H9 (cell line): ENCODE measurements around the gene XPR1. TPM values are rescaled to one million over a fixed set of nuclear protein-coding genes. Genes with fewer than 3 reads are reported as not detected.

Experiments used
- DNase-seq: peaks from one replicate; pipeline ENCODE4 v3.0.0-alpha.2; 2017
- H2AFZ ChIP-seq: one replicate; pipeline ENCODE4 v1.6.1; 2013; ENCODE audit warnings: mild to moderate bottlenecking, low read length, control low read depth, moderate library complexity
- H2AK5ac ChIP-seq: 2 replicates; pipeline ENCODE4 v1.6.1; 2013; ENCODE audit warnings: low read length, control low read depth, mixed read lengths; ENCODE audit not compliant: insufficient read length
- H2BK120ac ChIP-seq: one replicate; pipeline ENCODE4 v1.6.1; 2013; ENCODE audit warnings: low read depth, mild to moderate bottlenecking, low read length, control low read depth, inconsistent platforms; ENCODE audit not compliant: poor library complexity, severe bottlenecking
- H2BK12ac ChIP-seq: 2 replicates; pipeline ENCODE4 v1.6.1; 2013; ENCODE audit warnings: low read length, control low read depth, mixed read lengths, low read depth; ENCODE audit not compliant: insufficient read length
- H2BK15ac ChIP-seq: 2 replicates; pipeline ENCODE4 v1.6.1; 2013; ENCODE audit warnings: low read depth, low read length, control low read depth
- H2BK20ac ChIP-seq: one replicate; pipeline ENCODE4 v1.6.1; 2013; ENCODE audit warnings: low read depth, mild to moderate bottlenecking, low read length, control low read depth, inconsistent platforms; ENCODE audit not compliant: poor library complexity, severe bottlenecking
- H2BK5ac ChIP-seq: 2 replicates; pipeline ENCODE4 v1.6.1; 2013; ENCODE audit warnings: low read length, control low read depth, mixed read lengths; ENCODE audit not compliant: insufficient read length
- H3K14ac ChIP-seq: 2 replicates; pipeline ENCODE4 v1.6.1; 2013; ENCODE audit warnings: low read length, control low read depth; ENCODE audit not compliant: insufficient read depth
- H3K18ac ChIP-seq: 2 replicates; pipeline ENCODE4 v1.6.1; 2013; ENCODE audit warnings: low read depth, mild to moderate bottlenecking, mixed read lengths, low read length, control low read depth; ENCODE audit not compliant: insufficient read length
- H3K23ac ChIP-seq: 2 replicates; pipeline ENCODE4 v1.6.1; 2013; ENCODE audit warnings: low read length, control low read depth, mixed read lengths, low read depth; ENCODE audit not compliant: insufficient read length
- H3K23me2 ChIP-seq: 2 replicates; pipeline ENCODE4 v1.6.1; 2013; ENCODE audit warnings: low read depth, mild to moderate bottlenecking, mixed read lengths, low read length, control low read depth; ENCODE audit not compliant: insufficient read length, poor library complexity, severe bottlenecking
- H3K27ac ChIP-seq: 2 replicates; pipeline ENCODE4 v1.5.1; 2013; ENCODE audit warnings: low read length, control low read depth, mixed read lengths, low read depth; ENCODE audit not compliant: insufficient read length
- H3K27me3 ChIP-seq: 2 replicates; pipeline ENCODE4 v1.6.1; 2013; ENCODE audit warnings: low read length, control low read depth, inconsistent platforms; ENCODE audit not compliant: insufficient read depth
- H3K4ac ChIP-seq: 2 replicates; pipeline ENCODE4 v1.6.1; 2013; ENCODE audit warnings: low read depth, mild to moderate bottlenecking, control low read depth, inconsistent platforms, low read length, moderate library complexity
- H3K4me1 ChIP-seq: 2 replicates; pipeline ENCODE4 v1.6.1; 2013; ENCODE audit warnings: low read length, control low read depth, inconsistent platforms; ENCODE audit not compliant: insufficient read depth
- H3K4me2 ChIP-seq: 2 replicates; pipeline ENCODE4 v1.6.1; 2013; ENCODE audit warnings: low read length, control low read depth, mixed read lengths; ENCODE audit not compliant: insufficient read length, insufficient read depth
- H3K56ac ChIP-seq: 2 replicates; pipeline ENCODE4 v1.6.1; 2013; ENCODE audit warnings: low read depth, mild to moderate bottlenecking, mixed read lengths, low read length, control low read depth; ENCODE audit not compliant: insufficient read length
- H3K79me1 ChIP-seq: 2 replicates; pipeline ENCODE4 v1.6.1; 2013; ENCODE audit warnings: low read depth, mild to moderate bottlenecking, moderate library complexity, low read length, control low read depth, inconsistent platforms; ENCODE audit not compliant: insufficient read depth, poor library complexity, severe bottlenecking
- H3K79me2 ChIP-seq: 2 replicates; pipeline ENCODE4 v1.6.1; 2013; ENCODE audit warnings: low read length, control low read depth, inconsistent platforms; ENCODE audit not compliant: insufficient read depth
- H3K9ac ChIP-seq: 2 replicates; pipeline ENCODE4 v1.6.1; 2013; ENCODE audit warnings: low read length, control low read depth, mixed read lengths; ENCODE audit not compliant: insufficient read length; ENCODE audit errors: extremely low read depth
- H3K9me3 ChIP-seq: one replicate; pipeline ENCODE4 v1.6.1; 2013; ENCODE audit warnings: low read depth, low read length, inconsistent platforms; ENCODE audit not compliant: control insufficient read depth
- H3T11ph ChIP-seq: one replicate; pipeline ENCODE4 v1.6.1; 2013; ENCODE audit warnings: mild to moderate bottlenecking, low read length, control low read depth, inconsistent platforms
- H4K20me1 ChIP-seq: one replicate; pipeline ENCODE4 v1.6.1; 2013; ENCODE audit not compliant: control insufficient read depth, insufficient read length, insufficient read depth
- H4K5ac ChIP-seq: 2 replicates; pipeline ENCODE4 v1.6.1; 2013; ENCODE audit warnings: low read depth, mild to moderate bottlenecking, mixed read lengths, low read length, control low read depth; ENCODE audit not compliant: insufficient read length
- H4K8ac ChIP-seq: replicated peaks from 2 replicates; pipeline ENCODE4 v1.6.1; 2013; ENCODE audit warnings: low read length, control low read depth, mixed read lengths, low read depth; ENCODE audit not compliant: insufficient read length
- H4K91ac ChIP-seq: 2 replicates; pipeline ENCODE4 v1.6.1; 2013; ENCODE audit warnings: low read depth, mild to moderate bottlenecking, moderate library complexity, mixed read lengths, low read length, control low read depth; ENCODE audit not compliant: insufficient read length
- H3K27ac Mint-ChIP-seq, 3 experiments: 2 replicates in 2 of 3; 3 replicates in 1 of 3; pipeline ENCODE4 v1.8.0; 2020 to 2021; ENCODE audit warnings: mixed read lengths in 3 of 3, mild to moderate bottlenecking in 1 of 3, moderate library complexity in 1 of 3
- H3K27me3 Mint-ChIP-seq: 2 replicates; pipeline ENCODE4 v1.8.0; 2021; ENCODE audit warnings: low read depth, mild to moderate bottlenecking, moderate library complexity, mixed read lengths
- H3K36me3 Mint-ChIP-seq, 3 experiments: 2 replicates in 2 of 3; 3 replicates in 1 of 3; pipeline ENCODE4 v1.8.0; 2020 to 2021; ENCODE audit warnings: low read depth in 3 of 3, mixed read lengths in 3 of 3; ENCODE audit not compliant: insufficient read depth in 1 of 3
- H3K4me1 Mint-ChIP-seq, 2 experiments: 2 replicates each; pipeline ENCODE4 v1.8.0; 2020; ENCODE audit warnings: mixed read lengths in 2 of 2
- H3K4me3 Mint-ChIP-seq, 2 experiments: 2 replicates in 1 of 2; 3 replicates in 1 of 2; pipeline ENCODE4 v1.8.0; 2020 to 2021; ENCODE audit warnings: mild to moderate bottlenecking in 2 of 2, mixed read lengths in 2 of 2, moderate library complexity in 1 of 2
- H3K9me3 Mint-ChIP-seq, 2 experiments: 2 replicates in 1 of 2; 3 replicates in 1 of 2; pipeline ENCODE4 v1.8.0; 2020; ENCODE audit warnings: mild to moderate bottlenecking in 2 of 2, mixed read lengths in 2 of 2, moderate library complexity in 1 of 2
- WGBS: extraction: QIAGEN DNeasy Blood & Tissue Kit; methylation state at CpG from one replicate; pipeline ENCODE4 v1.1.7; 2013; ENCODE audit warnings: missing lambda C conversion rate, low lambda C conversion rate, mixed read lengths; ENCODE audit not compliant: insufficient read length; ENCODE audit errors: extremely low coverage; 5-methylcytosine and 5-hydroxymethylcytosine counted together
- total RNA-seq: library from RNA; stranded (reverse); gene quantifications from 2 replicates; pipeline ENCODE4 v1.2.1, GENCODE V29; 2021
- TF ChIP-seq, protein P1 (sequence below): fragments of 200-600 bp; sonication (generic); conservative IDR thresholded peaks from 3 replicates; pipeline ENCODE4 v1.8.0; 2021; ENCODE audit warnings: antibody characterized with exemption, mild to moderate bottlenecking

The XPR1 gene
- total RNA-seq, 1 experiment from 2014 or later: 34.1 TPM

- no peaks in the 10 kb centered on the region for H3K4me1 Mint-ChIP-seq
Measured at GRCh38 chr1:180785887-180786286, 154.1 kb downstream of the XPR1 start.

More at GRCh38 chr1:180785887-180786286, 154.1 kb downstream of the XPR1 start:
- H3K9me3 ChIP-seq: no peaks in the 10 kb centered on the region
- H3K27me3 ChIP-seq: no peaks in the 10 kb centered on the region
- no peak overlapping the region for H3K27ac ChIP-seq
- no peaks in the 10 kb centered on the region for H3K4me1 ChIP-seq
- H2BK120ac ChIP-seq: no peak overlapping the region
- H4K91ac ChIP-seq: no peak overlapping the region
- no peak overlapping the region for H2BK12ac ChIP-seq
- H3K23me2 ChIP-seq: no peaks in the 10 kb centered on the region
- H3K9ac ChIP-seq: no peak overlapping the region
- H3K56ac ChIP-seq: no peak overlapping the region
- no peaks in the 10 kb centered on the region for H4K20me1 ChIP-seq
- no peak overlapping the region for H2AK5ac ChIP-seq
- TF ChIP-seq, protein P1, sequence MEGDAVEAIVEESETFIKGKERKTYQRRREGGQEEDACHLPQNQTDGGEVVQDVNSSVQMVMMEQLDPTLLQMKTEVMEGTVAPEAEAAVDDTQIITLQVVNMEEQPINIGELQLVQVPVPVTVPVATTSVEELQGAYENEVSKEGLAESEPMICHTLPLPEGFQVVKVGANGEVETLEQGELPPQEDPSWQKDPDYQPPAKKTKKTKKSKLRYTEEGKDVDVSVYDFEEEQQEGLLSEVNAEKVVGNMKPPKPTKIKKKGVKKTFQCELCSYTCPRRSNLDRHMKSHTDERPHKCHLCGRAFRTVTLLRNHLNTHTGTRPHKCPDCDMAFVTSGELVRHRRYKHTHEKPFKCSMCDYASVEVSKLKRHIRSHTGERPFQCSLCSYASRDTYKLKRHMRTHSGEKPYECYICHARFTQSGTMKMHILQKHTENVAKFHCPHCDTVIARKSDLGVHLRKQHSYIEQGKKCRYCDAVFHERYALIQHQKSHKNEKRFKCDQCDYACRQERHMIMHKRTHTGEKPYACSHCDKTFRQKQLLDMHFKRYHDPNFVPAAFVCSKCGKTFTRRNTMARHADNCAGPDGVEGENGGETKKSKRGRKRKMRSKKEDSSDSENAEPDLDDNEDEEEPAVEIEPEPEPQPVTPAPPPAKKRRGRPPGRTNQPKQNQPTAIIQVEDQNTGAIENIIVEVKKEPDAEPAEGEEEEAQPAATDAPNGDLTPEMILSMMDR: no peak
- no CpG with 5 or more reads among the region's 3 CpGs for WGBS
- H3K79me1 ChIP-seq: no peaks in the 10 kb centered on the region
- H2BK5ac ChIP-seq: no peak overlapping the region
- H3K9me3 Mint-ChIP-seq: no peaks in the 10 kb centered on the region
- no peak overlapping the region for H4K5ac ChIP-seq
- no peak overlapping the region for H2BK20ac ChIP-seq
- no peak overlapping the region for H3K14ac ChIP-seq
- no peak overlapping the region for H3T11ph ChIP-seq
- no peak overlapping the region for H3K23ac ChIP-seq
- DNase-seq: no peak
- H3K36me3 Mint-ChIP-seq: peaks cover 0 to 5% (median 5%) of the 10 kb centered on the region in 3 experiments; a peak in 3 of 7 replicates
- H4K8ac ChIP-seq: no peak overlapping the region
- no peak overlapping the region for H3K4me2 ChIP-seq
- H2AFZ ChIP-seq: no peak overlapping the region
- H3K27ac Mint-ChIP-seq: no peak overlapping the region
- H3K18ac ChIP-seq: no peak overlapping the region
- H3K27me3 Mint-ChIP-seq: no peaks in the 10 kb centered on the region
- no peak overlapping the region for H3K4ac ChIP-seq
- H3K4me3 Mint-ChIP-seq: no peak overlapping the region
- no peaks in the 10 kb centered on the region for H3K79me2 ChIP-seq
- H2BK15ac ChIP-seq: no peak overlapping the region
